Activated T-cell treated with anti-CD3 and anti-CD28 coated beads for 24 hours (primary cell): ENCODE results near the gene PRR15L.
"Not testable (repeated sequence)": the region's sequence is repeated elsewhere in the genome, so short reads cannot be mapped to it uniquely, and the experiment has no call there.

Source experiments
- DNase-seq: peaks from one replicate; pipeline ENCODE4 v3.0.0-alpha.2; 2020; ENCODE audit warnings: low read depth

The PRR15L gene

GRCh38 chr17:47988445-47988844, 30.8 kb upstream of the PRR15L start:
- DNase-seq: not testable (repeated sequence)

GRCh38 chr17:47987240-47987835, 29.7 kb upstream of the PRR15L start:
- no peak for DNase-seq

- no peak for DNase-seq
Measured at GRCh38 chr17:47986520-47986919, 28.8 kb upstream of the PRR15L start.

GRCh38 chr17:47983492-47984223, 26.0 kb upstream of the PRR15L start:
- no peak for DNase-seq

- DNase-seq: no peak
Measured at GRCh38 chr17:47982645-47983390, 25.1 kb upstream of the PRR15L start.

GRCh38 chr17:47982091-47982617, 24.5 kb upstream of the PRR15L start:
- no peak for DNase-seq

GRCh38 chr17:47981462-47981861, 23.8 kb upstream of the PRR15L start:
- DNase-seq: no peak

GRCh38 chr17:47980541-47980940, 22.9 kb upstream of the PRR15L start:
- no peak for DNase-seq

- DNase-seq: peak; percentile 20
Measured at GRCh38 chr17:47978324-47978723, 20.6 kb upstream of the PRR15L start.

GRCh38 chr17:47975823-47976205, 18.1 kb upstream of the PRR15L start:
- DNase-seq: no peak

GRCh38 chr17:47975189-47975822, 17.6 kb upstream of the PRR15L start:
- DNase-seq: no peak

- no peak for DNase-seq
Measured at GRCh38 chr17:47973541-47973940, 15.9 kb upstream of the PRR15L start.

- DNase-seq: peak; percentile 99
Measured at GRCh38 chr17:47970725-47971499, 13.2 kb upstream of the PRR15L start, which contains the start of gene CDK5RAP3. CDK5RAP3 (plus strand) TSS chr17:47971113; CDS start chr17:47971147, 34 bp downstream.

- no peak for DNase-seq
Measured at GRCh38 chr17:47969930-47970724, 12.4 kb upstream of the PRR15L start.

- DNase-seq: no peak
Measured at GRCh38 chr17:47968836-47969235, 11.2 kb upstream of the PRR15L start.

GRCh38 chr17:47967607-47968252, 10.0 kb upstream of the PRR15L start:
- DNase-seq: no peak

GRCh38 chr17:47966079-47966519, 8.4 kb upstream of the PRR15L start:
- no peak for DNase-seq

- no peak for DNase-seq
Measured at GRCh38 chr17:47964856-47965255, 7.2 kb upstream of the PRR15L start.

GRCh38 chr17:47962901-47963300, 5.2 kb upstream of the PRR15L start:
- no peak for DNase-seq

- no peak for DNase-seq
Measured at GRCh38 chr17:47961406-47961805, 3.7 kb upstream of the PRR15L start.
